HG02938 (cell line): ENCODE data around the gene CCSER2.
A peak's percentile ranks its signal among the peaks of the same experiment; 100 is the strongest.
"Not testable (repeated sequence)": the region's sequence is repeated elsewhere in the genome, so short reads cannot be mapped to it uniquely, and the experiment has no call there.

Experiments used
- ATAC-seq: cut with Tn5 transposase; IDR thresholded peaks from one replicate; pipeline ENCODE4 v1.9.1; 2021; ENCODE audit warnings: mild to moderate bottlenecking, moderate library complexity; ENCODE audit not compliant: unreplicated experiment

The CCSER2 gene

DNA sequence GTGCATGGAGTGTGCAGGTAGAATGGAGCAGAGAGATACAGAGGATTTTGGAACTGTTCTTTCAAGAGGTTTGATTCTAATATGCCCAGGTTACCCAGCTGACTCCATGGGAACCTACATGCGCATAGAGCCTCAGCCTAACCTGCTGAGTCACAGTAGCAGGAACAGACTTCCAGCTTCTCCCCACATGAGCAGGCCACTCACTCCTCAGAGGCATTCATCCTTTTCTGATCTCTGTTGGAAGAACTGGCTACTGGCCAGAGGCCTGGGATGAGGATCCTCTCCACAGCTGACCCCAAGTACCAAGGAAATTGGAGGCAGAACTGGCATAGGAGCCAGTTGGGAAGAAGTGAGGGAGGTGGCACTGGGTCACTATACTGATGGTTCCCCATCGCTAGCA, 17.9 kb upstream of the CCSER2 start:
- no peak for ATAC-seq

- no peak for ATAC-seq
Observed at GRCh38 chr10:84311576-84311975, 16.8 kb upstream of the CCSER2 start.

DNA sequence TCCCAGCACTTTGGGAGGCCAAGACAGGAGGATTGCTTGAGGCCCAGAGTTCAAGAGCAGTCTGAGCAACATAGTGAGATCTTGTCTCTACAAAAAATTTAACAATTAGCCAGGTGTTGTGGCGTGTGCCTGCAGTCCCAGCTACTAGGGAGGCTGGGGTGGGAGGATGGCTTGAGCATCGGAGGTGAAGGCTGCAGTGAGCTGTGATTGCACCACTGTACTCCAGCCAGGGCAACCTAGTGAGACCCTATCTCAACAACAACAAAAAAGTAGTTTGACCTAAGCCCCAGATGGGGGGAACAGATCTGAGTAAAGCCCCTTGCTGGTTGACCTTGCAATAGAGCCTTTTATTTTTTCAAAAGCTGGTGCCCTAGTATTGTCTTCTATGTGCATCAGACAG, 15.6 kb upstream of the CCSER2 start:
- no peak for ATAC-seq

DNA sequence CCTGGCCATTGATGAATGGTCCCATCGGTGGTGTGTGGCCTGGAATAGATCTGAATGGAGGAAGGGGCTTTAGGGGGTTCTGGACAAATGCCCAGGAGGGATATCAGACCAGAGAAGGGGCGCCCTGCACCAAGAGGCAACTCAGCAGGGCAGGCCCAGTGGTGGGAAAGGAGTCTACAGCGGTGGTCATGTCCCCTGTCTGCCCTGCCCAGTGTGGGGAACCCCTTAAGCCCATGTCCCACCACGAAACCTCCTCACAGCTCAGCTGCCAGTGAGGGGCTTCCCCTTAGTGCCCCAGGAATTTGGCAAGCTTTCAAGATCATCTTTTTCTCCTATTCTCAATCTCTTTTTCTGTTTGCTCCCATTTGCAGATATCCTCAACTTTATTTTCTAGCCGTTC, 14.1 kb upstream of the CCSER2 start:
- ATAC-seq, result no peak

- ATAC-seq, result peak; percentile 96
Observed at GRCh38 chr10:84317174-84317573, 11.2 kb upstream of the CCSER2 start.

GRCh38 chr10:84321902-84322301, 6.5 kb upstream of the CCSER2 start:
- no peak for ATAC-seq

- not testable (repeated sequence) for ATAC-seq
Observed at GRCh38 chr10:84323566-84323965, 4.8 kb upstream of the CCSER2 start.

- not testable (repeated sequence) for ATAC-seq
Observed at GRCh38 chr10:84326995-84327394, 1.4 kb upstream of the CCSER2 start.

- ATAC-seq, result peak; percentile 5
Observed at GRCh38 chr10:84329196-84329611, 815 bp downstream of the CCSER2 start.

GRCh38 chr10:84329986-84330651, 1.7 kb downstream of the CCSER2 start:
- peak; percentile 70 for ATAC-seq

DNA sequence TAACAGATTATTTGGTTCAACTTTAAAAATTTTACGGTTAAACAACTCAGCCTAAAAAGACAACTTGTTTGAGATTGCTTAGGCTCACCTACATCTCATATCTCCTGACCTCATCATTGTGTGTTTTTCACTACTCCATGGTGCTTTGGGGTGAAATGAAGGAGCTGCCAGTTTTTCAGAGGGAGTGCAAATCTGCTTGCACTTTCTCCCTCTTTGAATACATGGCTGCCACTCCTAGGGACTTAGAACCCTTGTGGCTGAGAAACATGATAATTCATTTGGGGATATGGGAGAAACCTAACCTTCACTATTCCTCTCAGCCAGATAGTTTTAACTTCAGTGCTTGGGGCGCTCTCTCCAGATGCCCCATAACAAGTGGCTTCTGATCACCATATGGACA, 2.7 kb downstream of the CCSER2 start:
- ATAC-seq, result no peak

DNA sequence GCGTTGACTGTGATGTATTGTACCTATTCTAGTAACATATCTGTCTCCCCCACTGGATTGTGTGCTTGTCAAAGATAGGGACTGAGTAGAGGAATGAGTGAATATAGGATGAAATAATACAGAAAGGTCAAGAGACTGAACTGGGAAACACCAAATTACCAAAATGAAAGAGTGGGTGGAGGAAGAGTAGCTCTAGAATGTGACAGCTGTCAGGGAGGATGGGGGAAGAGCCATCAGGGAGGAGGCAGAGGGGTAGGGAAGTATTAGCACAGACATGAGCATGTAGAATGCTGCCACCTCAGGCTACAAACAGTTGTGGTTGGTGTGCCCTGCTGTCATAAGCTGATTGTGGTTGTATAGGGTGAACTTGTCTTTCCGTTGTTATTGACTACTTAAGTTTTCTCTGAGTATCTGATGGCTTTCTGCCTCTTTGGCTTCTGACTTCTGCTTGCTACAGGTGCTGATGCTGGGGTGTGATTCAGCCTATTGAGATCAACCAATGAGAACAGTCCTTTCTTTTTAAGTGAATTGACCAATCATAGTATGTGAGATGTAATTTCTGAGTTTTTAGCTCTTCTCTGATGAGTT, 5.6 kb downstream of the CCSER2 start:
- peak; percentile 53 for ATAC-seq

- ATAC-seq, result no peak
Observed at GRCh38 chr10:84334811-84335210, 6.4 kb downstream of the CCSER2 start.

DNA sequence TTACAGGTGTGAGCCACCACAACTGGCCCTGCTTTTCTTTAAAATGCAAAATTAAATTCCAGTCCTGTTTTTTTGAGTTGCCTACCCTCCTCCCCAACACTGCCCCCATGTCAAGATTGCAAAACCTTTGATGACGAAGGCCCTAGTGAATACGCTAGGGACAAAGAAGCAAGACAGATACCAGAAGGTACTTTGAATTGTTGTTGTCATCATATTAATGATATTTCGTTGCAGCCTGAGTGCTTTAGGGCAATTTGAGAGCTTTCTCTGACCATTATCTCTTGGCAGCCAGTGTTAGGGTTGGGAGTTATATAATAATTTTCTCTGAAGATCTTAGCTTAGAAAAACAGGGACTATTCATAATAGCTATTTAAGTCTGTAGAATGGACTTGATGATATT, 7.1 kb downstream of the CCSER2 start:
- ATAC-seq, result no peak

GRCh38 chr10:84336406-84337090, 8.2 kb downstream of the CCSER2 start:
- ATAC-seq, result no peak

GRCh38 chr10:84337199-84337598, 8.8 kb downstream of the CCSER2 start:
- no peak for ATAC-seq

DNA sequence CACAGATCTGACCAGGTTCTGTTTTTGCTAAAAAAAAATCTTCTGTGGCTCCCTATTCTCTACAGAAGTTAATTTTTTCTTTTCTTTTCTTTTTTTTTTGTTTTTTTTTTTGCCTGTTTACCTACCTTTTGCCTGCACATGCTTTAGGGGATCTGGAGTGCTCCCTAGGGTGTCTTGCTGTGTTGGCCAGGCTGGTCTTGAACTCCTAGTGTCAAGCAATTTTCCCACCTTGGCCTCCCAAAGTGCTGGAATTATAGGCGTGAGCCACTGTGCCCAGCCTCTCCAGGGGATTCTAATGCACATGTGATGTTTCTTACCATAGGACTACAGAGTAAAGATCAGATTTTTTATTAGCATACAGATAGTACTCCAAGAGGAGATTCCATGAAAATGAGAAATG, 10.6 kb downstream of the CCSER2 start:
- ATAC-seq, result no peak

DNA sequence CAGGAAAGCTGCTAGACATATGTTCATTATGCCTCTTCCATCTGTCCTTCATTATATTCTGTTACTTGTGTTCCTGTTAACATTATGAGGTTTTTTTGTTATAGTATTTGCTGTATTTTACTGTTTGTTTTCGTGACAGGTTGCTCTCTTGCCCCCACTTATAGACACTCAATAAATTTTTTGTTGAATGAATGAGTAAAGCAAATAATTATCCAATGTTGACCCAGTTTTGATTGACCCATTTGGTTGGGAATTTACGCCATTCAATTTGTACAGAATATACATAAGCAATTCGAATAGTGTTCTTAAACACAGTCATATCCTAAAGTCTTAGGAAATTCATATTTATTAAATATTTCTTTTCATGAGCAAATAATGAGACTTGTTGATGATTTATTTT, 11.8 kb downstream of the CCSER2 start:
- ATAC-seq, result no peak

- ATAC-seq, result no peak
Observed at GRCh38 chr10:84340632-84341537, 12.5 kb downstream of the CCSER2 start.

GRCh38 chr10:84341538-84341856, 13.1 kb downstream of the CCSER2 start:
- ATAC-seq, result no peak

DNA sequence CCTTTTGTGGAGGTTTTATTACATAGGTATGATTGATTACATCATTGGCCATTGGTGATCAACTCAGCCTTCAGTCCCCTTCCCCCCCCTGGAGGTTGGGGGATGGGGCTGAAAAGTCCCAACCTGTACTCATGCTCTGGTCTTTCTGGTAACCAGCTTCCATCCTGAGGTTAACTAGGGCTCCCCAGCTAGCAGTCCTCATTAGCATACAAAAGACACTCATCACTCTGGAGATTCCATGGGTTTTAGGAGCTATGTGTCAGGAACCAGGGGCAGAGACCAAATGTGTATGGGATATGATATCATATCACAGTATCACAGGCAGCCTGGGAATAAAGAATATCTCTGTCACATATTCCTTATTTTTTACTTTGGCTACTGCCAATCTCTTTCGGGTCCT, 13.6 kb downstream of the CCSER2 start:
- no peak for ATAC-seq
